ENCODE data around the gene PCDH8. TPM values are rescaled to one million over a fixed set of nuclear protein-coding genes. Genes with fewer than 3 reads are reported as not detected.

PCDH8 gene
- total RNA-seq, 1 experiment from 2014 or later, result 0.92 TPM

DNA sequence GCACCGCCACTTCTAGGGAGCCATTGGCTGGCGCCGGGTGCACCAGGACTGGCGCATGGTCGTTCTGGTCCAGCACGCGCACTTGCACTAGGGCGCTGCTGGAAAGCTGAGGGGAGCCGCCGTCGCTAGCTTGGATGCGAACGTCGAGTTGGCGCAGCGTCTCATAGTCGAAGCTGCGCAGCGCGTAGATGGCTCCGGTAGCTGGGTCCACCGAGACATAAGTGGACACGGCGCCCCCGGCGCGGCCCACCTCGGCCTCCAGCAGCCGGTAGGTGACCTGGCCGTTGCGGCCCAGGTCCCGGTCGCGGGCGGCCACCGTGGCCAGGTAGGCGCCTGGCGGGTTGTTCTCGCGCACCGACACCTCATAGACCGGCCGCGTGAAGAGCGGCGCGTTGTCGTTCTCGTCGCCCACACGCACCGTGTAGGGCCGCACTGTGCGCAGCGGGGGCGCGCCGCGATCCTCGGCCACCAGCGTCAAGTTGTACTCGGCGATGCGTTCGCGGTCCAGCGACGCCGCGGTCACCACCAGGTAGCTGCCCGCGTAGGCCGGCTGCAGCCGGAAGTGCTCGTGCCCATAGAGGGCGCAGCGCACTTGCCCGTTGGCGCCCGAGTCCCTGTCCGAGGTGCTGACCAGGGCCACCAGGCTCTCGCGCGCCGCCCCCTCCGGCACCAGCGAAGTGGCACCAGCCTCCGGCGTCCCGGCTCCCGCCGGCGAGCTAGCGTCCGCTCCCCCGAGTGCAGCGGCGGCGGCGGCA is 1.7 kb downstream of the PCDH8 start (continued):
- no peak for TF ChIP-seq PRRX2 (CRISPR knock-in tag; IDR thresholded peaks at IDR 0.05)

DNA sequence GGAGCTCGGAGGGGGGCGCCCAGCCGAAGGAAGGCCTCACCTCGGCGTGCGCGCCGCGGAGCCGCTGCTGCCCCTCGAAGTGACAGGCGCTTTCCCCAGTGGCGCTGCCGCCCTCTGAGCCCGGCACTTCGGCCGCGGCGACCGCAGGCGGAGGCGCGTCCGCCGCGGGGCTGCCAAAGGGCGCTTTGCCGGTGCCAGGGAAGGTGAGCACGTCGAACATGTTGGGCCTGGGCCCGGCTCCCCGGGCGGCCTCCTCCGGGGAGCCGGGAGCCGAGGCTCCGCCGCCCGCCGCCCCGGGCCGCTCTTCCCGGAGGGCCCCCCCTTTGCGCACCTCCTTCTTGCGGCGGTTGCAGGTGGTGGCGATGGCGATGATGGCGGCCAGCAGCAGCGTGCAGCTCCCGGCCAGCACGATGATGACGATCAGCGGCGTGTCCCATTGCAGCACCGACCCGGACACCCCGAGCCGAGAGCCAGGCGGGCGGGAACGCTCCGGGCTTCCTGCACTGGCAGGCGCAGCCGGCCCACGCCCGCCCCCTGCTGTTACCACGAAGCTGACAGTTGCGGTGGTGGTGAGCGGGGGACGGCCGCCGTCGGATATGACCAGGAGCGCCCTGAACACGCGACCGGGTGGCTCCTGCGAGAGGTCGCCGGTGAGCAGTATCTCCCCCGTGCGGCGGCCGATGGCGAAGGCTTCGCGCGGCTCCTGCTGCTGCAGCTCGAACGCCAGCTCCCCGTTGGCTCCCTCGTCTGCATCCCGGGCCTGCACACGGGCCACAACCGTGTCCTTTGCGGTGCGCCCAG is 2.5 kb downstream of the PCDH8 start:
- no peak overlapping the region for H3K27ac Mint-ChIP-seq
- peak; percentile 27; the same call in 1 of the 2 replicates for TF ChIP-seq CREM (CRISPR knock-in tag; IDR thresholded peaks at IDR 0.05)
- TF ChIP-seq ZNF423 (CRISPR knock-in tag; IDR thresholded peaks at IDR 0.05), result no peak; the same call in 1 of the 2 replicates
- peak; percentile 89 for TF ChIP-seq ZNF219 (CRISPR knock-in tag; IDR thresholded peaks at IDR 0.05; ENCODE audit: borderline replicate concordance)
- 0 out of 2 replicates have a peak, but pooled peaks have one; percentile 10 for TF ChIP-seq ATF1 (CRISPR knock-in tag; IDR thresholded peaks at IDR 0.05)
- TF ChIP-seq, protein P1, sequence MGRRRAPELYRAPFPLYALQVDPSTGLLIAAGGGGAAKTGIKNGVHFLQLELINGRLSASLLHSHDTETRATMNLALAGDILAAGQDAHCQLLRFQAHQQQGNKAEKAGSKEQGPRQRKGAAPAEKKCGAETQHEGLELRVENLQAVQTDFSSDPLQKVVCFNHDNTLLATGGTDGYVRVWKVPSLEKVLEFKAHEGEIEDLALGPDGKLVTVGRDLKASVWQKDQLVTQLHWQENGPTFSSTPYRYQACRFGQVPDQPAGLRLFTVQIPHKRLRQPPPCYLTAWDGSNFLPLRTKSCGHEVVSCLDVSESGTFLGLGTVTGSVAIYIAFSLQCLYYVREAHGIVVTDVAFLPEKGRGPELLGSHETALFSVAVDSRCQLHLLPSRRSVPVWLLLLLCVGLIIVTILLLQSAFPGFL (CRISPR knock-in tag; IDR thresholded peaks at IDR 0.05; ENCODE audit: borderline replicate concordance), result 0 out of 2 replicates have a peak, but pooled peaks have one; percentile 77
- no peak for TF ChIP-seq ZNF416 (CRISPR knock-in tag; IDR thresholded peaks at IDR 0.05)
- TF ChIP-seq, protein P2, sequence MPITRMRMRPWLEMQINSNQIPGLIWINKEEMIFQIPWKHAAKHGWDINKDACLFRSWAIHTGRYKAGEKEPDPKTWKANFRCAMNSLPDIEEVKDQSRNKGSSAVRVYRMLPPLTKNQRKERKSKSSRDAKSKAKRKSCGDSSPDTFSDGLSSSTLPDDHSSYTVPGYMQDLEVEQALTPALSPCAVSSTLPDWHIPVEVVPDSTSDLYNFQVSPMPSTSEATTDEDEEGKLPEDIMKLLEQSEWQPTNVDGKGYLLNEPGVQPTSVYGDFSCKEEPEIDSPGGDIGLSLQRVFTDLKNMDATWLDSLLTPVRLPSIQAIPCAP (CRISPR knock-in tag; IDR thresholded peaks at IDR 0.05), result peak; percentile 92; the same call in 1 of the 2 replicates
- TF ChIP-seq SMAD3 (CRISPR knock-in tag; IDR thresholded peaks at IDR 0.05; ENCODE audit: borderline replicate concordance), result peak; percentile 89
- TF ChIP-seq, protein P3, sequence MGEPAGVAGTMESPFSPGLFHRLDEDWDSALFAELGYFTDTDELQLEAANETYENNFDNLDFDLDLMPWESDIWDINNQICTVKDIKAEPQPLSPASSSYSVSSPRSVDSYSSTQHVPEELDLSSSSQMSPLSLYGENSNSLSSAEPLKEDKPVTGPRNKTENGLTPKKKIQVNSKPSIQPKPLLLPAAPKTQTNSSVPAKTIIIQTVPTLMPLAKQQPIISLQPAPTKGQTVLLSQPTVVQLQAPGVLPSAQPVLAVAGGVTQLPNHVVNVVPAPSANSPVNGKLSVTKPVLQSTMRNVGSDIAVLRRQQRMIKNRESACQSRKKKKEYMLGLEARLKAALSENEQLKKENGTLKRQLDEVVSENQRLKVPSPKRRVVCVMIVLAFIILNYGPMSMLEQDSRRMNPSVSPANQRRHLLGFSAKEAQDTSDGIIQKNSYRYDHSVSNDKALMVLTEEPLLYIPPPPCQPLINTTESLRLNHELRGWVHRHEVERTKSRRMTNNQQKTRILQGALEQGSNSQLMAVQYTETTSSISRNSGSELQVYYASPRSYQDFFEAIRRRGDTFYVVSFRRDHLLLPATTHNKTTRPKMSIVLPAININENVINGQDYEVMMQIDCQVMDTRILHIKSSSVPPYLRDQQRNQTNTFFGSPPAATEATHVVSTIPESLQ (CRISPR knock-in tag; IDR thresholded peaks at IDR 0.05), result no peak
- TF ChIP-seq ZBTB21 (CRISPR knock-in tag; IDR thresholded peaks at IDR 0.05; ENCODE audit: borderline replicate concordance), result peak; percentile 75; the same call in 1 of the 2 replicates
- TF ChIP-seq CREB1 (CRISPR knock-in tag; IDR thresholded peaks at IDR 0.05), result peak; percentile 66; the same call in 1 of the 2 replicates
- TF ChIP-seq SMAD4 (CRISPR knock-in tag; IDR thresholded peaks at IDR 0.05), result peak; percentile 81; the same call in 1 of the 2 replicates
- TF ChIP-seq, protein P4, sequence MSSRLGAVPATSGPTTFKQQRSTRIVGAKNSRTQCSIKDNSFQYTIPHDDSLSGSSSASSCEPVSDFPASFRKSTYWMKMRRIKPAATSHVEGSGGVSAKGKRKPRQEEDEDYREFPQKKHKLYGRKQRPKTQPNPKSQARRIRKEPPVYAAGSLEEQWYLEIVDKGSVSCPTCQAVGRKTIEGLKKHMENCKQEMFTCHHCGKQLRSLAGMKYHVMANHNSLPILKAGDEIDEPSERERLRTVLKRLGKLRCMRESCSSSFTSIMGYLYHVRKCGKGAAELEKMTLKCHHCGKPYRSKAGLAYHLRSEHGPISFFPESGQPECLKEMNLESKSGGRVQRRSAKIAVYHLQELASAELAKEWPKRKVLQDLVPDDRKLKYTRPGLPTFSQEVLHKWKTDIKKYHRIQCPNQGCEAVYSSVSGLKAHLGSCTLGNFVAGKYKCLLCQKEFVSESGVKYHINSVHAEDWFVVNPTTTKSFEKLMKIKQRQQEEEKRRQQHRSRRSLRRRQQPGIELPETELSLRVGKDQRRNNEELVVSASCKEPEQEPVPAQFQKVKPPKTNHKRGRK (CRISPR knock-in tag; IDR thresholded peaks at IDR 0.05; ENCODE audit: borderline replicate concordance), result no peak
- TF ChIP-seq, protein P5, sequence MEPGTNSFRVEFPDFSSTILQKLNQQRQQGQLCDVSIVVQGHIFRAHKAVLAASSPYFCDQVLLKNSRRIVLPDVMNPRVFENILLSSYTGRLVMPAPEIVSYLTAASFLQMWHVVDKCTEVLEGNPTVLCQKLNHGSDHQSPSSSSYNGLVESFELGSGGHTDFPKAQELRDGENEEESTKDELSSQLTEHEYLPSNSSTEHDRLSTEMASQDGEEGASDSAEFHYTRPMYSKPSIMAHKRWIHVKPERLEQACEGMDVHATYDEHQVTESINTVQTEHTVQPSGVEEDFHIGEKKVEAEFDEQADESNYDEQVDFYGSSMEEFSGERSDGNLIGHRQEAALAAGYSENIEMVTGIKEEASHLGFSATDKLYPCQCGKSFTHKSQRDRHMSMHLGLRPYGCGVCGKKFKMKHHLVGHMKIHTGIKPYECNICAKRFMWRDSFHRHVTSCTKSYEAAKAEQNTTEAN (CRISPR knock-in tag; IDR thresholded peaks at IDR 0.05), result peak; percentile 61; the same call in 1 of the 2 replicates
- TF ChIP-seq, protein P6, sequence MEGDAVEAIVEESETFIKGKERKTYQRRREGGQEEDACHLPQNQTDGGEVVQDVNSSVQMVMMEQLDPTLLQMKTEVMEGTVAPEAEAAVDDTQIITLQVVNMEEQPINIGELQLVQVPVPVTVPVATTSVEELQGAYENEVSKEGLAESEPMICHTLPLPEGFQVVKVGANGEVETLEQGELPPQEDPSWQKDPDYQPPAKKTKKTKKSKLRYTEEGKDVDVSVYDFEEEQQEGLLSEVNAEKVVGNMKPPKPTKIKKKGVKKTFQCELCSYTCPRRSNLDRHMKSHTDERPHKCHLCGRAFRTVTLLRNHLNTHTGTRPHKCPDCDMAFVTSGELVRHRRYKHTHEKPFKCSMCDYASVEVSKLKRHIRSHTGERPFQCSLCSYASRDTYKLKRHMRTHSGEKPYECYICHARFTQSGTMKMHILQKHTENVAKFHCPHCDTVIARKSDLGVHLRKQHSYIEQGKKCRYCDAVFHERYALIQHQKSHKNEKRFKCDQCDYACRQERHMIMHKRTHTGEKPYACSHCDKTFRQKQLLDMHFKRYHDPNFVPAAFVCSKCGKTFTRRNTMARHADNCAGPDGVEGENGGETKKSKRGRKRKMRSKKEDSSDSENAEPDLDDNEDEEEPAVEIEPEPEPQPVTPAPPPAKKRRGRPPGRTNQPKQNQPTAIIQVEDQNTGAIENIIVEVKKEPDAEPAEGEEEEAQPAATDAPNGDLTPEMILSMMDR (IDR thresholded peaks at IDR 0.05), result peak; percentile 11; the same call in 1 of the 2 replicates
- TF ChIP-seq TP53 (CRISPR knock-in tag; IDR thresholded peaks at IDR 0.05), result peak; percentile 78; the same call in 1 of the 2 replicates
- TF ChIP-seq NFATC4 (CRISPR knock-in tag; IDR thresholded peaks at IDR 0.05), result no peak
- peak; percentile 80; the same call in 1 of the 2 replicates for TF ChIP-seq KAT7 (CRISPR knock-in tag; IDR thresholded peaks at IDR 0.05; ENCODE audit: borderline replicate concordance)
- TF ChIP-seq ZNF317 (CRISPR knock-in tag; IDR thresholded peaks at IDR 0.05; ENCODE audit: borderline replicate concordance, low read depth), result peak; percentile 54; the same call in 1 of the 2 replicates
- TF ChIP-seq, protein P7, sequence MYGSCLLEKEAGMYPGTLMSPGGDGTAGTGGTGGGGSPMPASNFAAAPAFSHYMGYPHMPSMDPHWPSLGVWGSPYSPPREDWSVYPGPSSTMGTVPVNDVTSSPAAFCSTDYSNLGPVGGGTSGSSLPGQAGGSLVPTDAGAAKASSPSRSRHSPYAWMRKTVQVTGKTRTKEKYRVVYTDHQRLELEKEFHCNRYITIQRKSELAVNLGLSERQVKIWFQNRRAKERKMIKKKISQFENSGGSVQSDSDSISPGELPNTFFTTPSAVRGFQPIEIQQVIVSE (CRISPR knock-in tag; IDR thresholded peaks at IDR 0.05; ENCODE audit: borderline replicate concordance), result no peak
- TF ChIP-seq PRRX2 (CRISPR knock-in tag; IDR thresholded peaks at IDR 0.05), result 0 out of 2 replicates have a peak, but pooled peaks have one; percentile 48
- peak; percentile 40; the same call in 1 of the 2 replicates for TF ChIP-seq NR2C2 (CRISPR knock-in tag; IDR thresholded peaks at IDR 0.05)
- TF ChIP-seq ZNF232 (CRISPR knock-in tag; IDR thresholded peaks at IDR 0.05), result peak; percentile 84
- no peak for TF ChIP-seq JAZF1 (CRISPR knock-in tag; IDR thresholded peaks at IDR 0.05)

More for the DNA sequence above, 2.5 kb downstream of the PCDH8 start:
- peaks cover 73% of the 10 kb centered on the region for H3K27me3 Mint-ChIP-seq (ENCODE audit: low read depth)
- ChIA-PET POLR2A (interaction anchor here (0.6 to 2.7 kb wide), 4 partner anchors 37 to 193 kb away, joined by 3 to 13 read pairs (median 6); partner anchors contain the start of gene SUGT1), CTCF (interaction anchor here (0.5 to 11.1 kb wide), 52 partner anchors 13 to 396 kb away, joined by 3 to 430 read pairs (median 6); partner anchors contain the start of genes CNMD, SUGT1 and VPS36)
- no peaks in the 10 kb centered on the region for H3K9me3 Mint-ChIP-seq
- peaks cover 4% of the 10 kb centered on the region; the same call in 1 of the 2 replicates for H3K36me3 Mint-ChIP-seq
- ATAC-seq (peak; percentile 13), DNase-seq (ENCODE audit: low spot score) (peak; percentile 84)
- H3K4me3 Mint-ChIP-seq, result peak overlapping the region; percentile 51
- H3K4me1 Mint-ChIP-seq, result peaks cover 29% of the 10 kb centered on the region
